Ascending aorta (tissue), 2 donors: ENCODE results near the gene TET2. TPM values are rescaled to one million over a fixed set of nuclear protein-coding genes. Genes with fewer than 3 reads are reported as not detected.

Experiments
- DNase-seq, 2 donors: peaks; one replicate each; pipeline ENCODE4 v3.0.0-alpha.2; 2019; ENCODE audit warnings: low spot score in 2 of 2
- H3K27ac ChIP-seq, 2 donors: fragments of 200-600 bp; sonication (generic); one replicate each; pipeline ENCODE4 v1.5.1; 2016 to 2017; ENCODE audit warnings: mild to moderate bottlenecking in 1 of 2
- H3K27me3 ChIP-seq: fragments of 200-600 bp; sonication (generic); one replicate; pipeline ENCODE4 v1.5.1; 2017
- H3K36me3 ChIP-seq, 2 donors: fragments of 200-600 bp; sonication (generic); one replicate each; pipeline ENCODE4 v1.5.1; 2016
- H3K4me1 ChIP-seq, 2 donors: fragments of 200-600 bp; sonication (generic); one replicate each; pipeline ENCODE4 v1.5.1; 2016 to 2017; ENCODE audit warnings: mild to moderate bottlenecking in 1 of 2
- H3K4me3 ChIP-seq, 2 donors: fragments of 200-600 bp; sonication (generic); one replicate each; pipeline ENCODE4 v1.5.1; 2016 to 2017; ENCODE audit warnings: mild to moderate bottlenecking in 1 of 2
- H3K9me3 ChIP-seq, 2 donors: fragments of 200-600 bp; sonication (generic); one replicate each; pipeline ENCODE4 v1.5.1; 2016
- CTCF ChIP-seq, 3 experiments: fragments of 200-600 bp in 2 of 3; fragments of 450-650 bp in 1 of 3; sonication (generic) in 2 of 3; IDR thresholded peaks; one replicate each; pipeline ENCODE4 v1.5.1; 2016 to 2019; ENCODE audit warnings: antibody characterized with exemption in 3 of 3, mild to moderate bottlenecking in 1 of 3, moderate library complexity in 1 of 3
- intact Hi-C: fragments of 100-400 bp; cut with DNase I; formaldehyde crosslinking; loops from one replicate; pipeline ENCODE4 v1.15.1; 2023
- total RNA-seq: library from RNA; depleted of rRNA; stranded (reverse); fragments of >200 nt; gene quantifications from one replicate; pipeline ENCODE4 v1.1.0, GENCODE V29; 2016

TET2 gene
- total RNA-seq, 1 donor from 2014 or later = 14.8 TPM

- Histone ChIP-seq H3K4me3 (no peak overlapping the region), H3K27ac (no peak overlapping the region), H3K9me3 (no peaks in the 10 kb centered on the region), H3K4me1 (no peaks in the 10 kb centered on the region), H3K36me3 (no peaks in the 10 kb centered on the region), H3K27me3 (no peaks in the 10 kb centered on the region)
- no peak for TF ChIP-seq CTCF (IDR thresholded peaks at IDR 0.05)
- DNase-seq = no peak
- intact Hi-C loops = no loop called here
These were observed 12.7 kb upstream of the TET2 start for GRCh38 chr4:105133976-105134375.

GRCh38 chr4:105135785-105136184, 10.9 kb upstream of the TET2 start:
- Histone ChIP-seq H3K4me1 (no peaks in the 10 kb centered on the region), H3K27me3 (no peaks in the 10 kb centered on the region), H3K36me3 (no peaks in the 10 kb centered on the region), H3K27ac (no peak overlapping the region), H3K4me3 (no peak overlapping the region), H3K9me3 (no peaks in the 10 kb centered on the region)
- no peak for TF ChIP-seq CTCF (IDR thresholded peaks at IDR 0.05)
- intact Hi-C loops = no loop called here
- DNase-seq = no peak

GRCh38 chr4:105137121-105137875, 9.4 kb upstream of the TET2 start:
- no peak for TF ChIP-seq CTCF (IDR thresholded peaks at IDR 0.05)
- no peaks in the 10 kb centered on the region for H3K27me3 ChIP-seq
- no peak overlapping the region for H3K27ac ChIP-seq
- no peak overlapping the region for H3K4me3 ChIP-seq
- no peak for DNase-seq
- intact Hi-C loops = no loop called here
- H3K36me3 ChIP-seq = no peaks in the 10 kb centered on the region
- H3K9me3 ChIP-seq = no peaks in the 10 kb centered on the region
- H3K4me1 ChIP-seq = no peaks in the 10 kb centered on the region

GRCh38 chr4:105139646-105140045, 7.0 kb upstream of the TET2 start:
- Histone ChIP-seq H3K4me3 (no peak overlapping the region), H3K27ac (no peak overlapping the region), H3K4me1 (no peaks in the 10 kb centered on the region), H3K9me3 (no peaks in the 10 kb centered on the region), H3K27me3 (no peaks in the 10 kb centered on the region), H3K36me3 (no peaks in the 10 kb centered on the region)
- intact Hi-C loops = loop anchor here (10.0 kb wide), 3 partner anchors 255 to 1175 kb away; partner anchors contain the start of genes AIMP1, NPNT and TBCK
- no peak for TF ChIP-seq CTCF (IDR thresholded peaks at IDR 0.05)
- DNase-seq = no peak

- no peaks in the 10 kb centered on the region for H3K4me1 ChIP-seq
- peak; percentile 32 to 80 (median 55) for TF ChIP-seq CTCF (IDR thresholded peaks at IDR 0.05)
- H3K4me3 ChIP-seq = no peak overlapping the region
- no peaks in the 10 kb centered on the region for H3K9me3 ChIP-seq
- no peaks in the 10 kb centered on the region for H3K27me3 ChIP-seq
- no peaks in the 10 kb centered on the region for H3K36me3 ChIP-seq
- intact Hi-C loops = loop anchor here (1.0 to 10.0 kb wide), 4 partner anchors 254 to 1174 kb away; partner anchors contain the start of genes AIMP1, NPNT and TBCK
- no peak for DNase-seq
- no peak overlapping the region for H3K27ac ChIP-seq
These were observed 5.8 kb upstream of the TET2 start for GRCh38 chr4:105140684-105141490.
